GM10248 (cell line): Measurements from ENCODE around the gene SYNPO2.
A peak's percentile ranks its signal among the peaks of the same experiment; 100 is the strongest.

Experiments used
- CTCF ChIA-PET: fragments of 300-600 bp; sonication (Branson Sonifier 250); formaldehyde crosslinking; extraction: SDS; loops from one replicate; lab custom pipeline; 2021; ENCODE audit warnings: antibody characterized with exemption; lab: Yijun Ruan, JAX
- POLR2A ChIA-PET: fragments of 350-650 bp; sonication (Branson Sonifier 250); formaldehyde crosslinking; extraction: SDS; loops from one replicate; lab custom pipeline; 2020; ENCODE audit warnings: antibody characterized with exemption; lab: Yijun Ruan, JAX
- DNase-seq: peaks from one replicate; pipeline ENCODE4 v3.0.0; 2012; ENCODE audit errors: extremely low spot score
- CTCF ChIP-seq: IDR thresholded peaks from 2 replicates; pipeline ENCODE4 v1.5.1; 2012; ENCODE audit warnings: mild to moderate bottlenecking, low read depth; ENCODE audit errors: extremely low read depth, missing control alignments, control extremely low read depth

The SYNPO2 gene

GRCh38 chr4:118957722-118958445, 69.2 kb downstream of the SYNPO2 start:
- no peak for DNase-seq
- ChIA-PET CTCF (interaction anchor here (1.2 to 3.0 kb wide), 2 partner anchors 10 to 18 kb away, joined by 3 to 16 read pairs; no protein-coding TSS in a partner anchor), POLR2A (no interaction called here)
- no peak for TF ChIP-seq CTCF

- no peak for TF ChIP-seq CTCF
- POLR2A ChIA-PET, result no interaction called here
- CTCF ChIA-PET, result interaction anchor here (1.6 to 2.4 kb wide), 6 partner anchors 9 to 329 kb away, joined by 4 to 9 read pairs (median 4); no protein-coding TSS in a partner anchor
- no peak for DNase-seq
Observed at GRCh38 chr4:118962540-118962939, 73.9 kb downstream of the SYNPO2 start.

- TF ChIP-seq CTCF, result no peak
- ChIA-PET POLR2A (no interaction called here), CTCF (interaction anchor here (1.1 to 2.4 kb wide), 3 partner anchors 9 to 14 kb away, joined by 3 to 9 read pairs (median 4); no protein-coding TSS in a partner anchor)
- no peak for DNase-seq
Observed at GRCh38 chr4:118964891-118965411, 76.3 kb downstream of the SYNPO2 start.

- DNase-seq, result no peak
- POLR2A ChIA-PET, result no interaction called here
- CTCF ChIA-PET, result interaction anchor here (1.0 to 3.4 kb wide), 5 partner anchors 10 to 225 kb away, joined by 3 to 16 read pairs (median 4); no protein-coding TSS in a partner anchor
- no peak for TF ChIP-seq CTCF
Observed at GRCh38 chr4:118967393-118967792, 78.7 kb downstream of the SYNPO2 start.

- DNase-seq, result peak; percentile 62
- no peak for TF ChIP-seq CTCF
- ChIA-PET POLR2A (no interaction called here), CTCF (interaction anchor here (1.0 to 3.4 kb wide), 8 partner anchors 11 to 226 kb away, joined by 3 to 16 read pairs (median 4); partner anchors contain the start of gene SYNPO2)
Observed at GRCh38 chr4:118968005-118968404, 79.4 kb downstream of the SYNPO2 start.

- TF ChIP-seq CTCF, result no peak
- DNase-seq, result no peak
- ChIA-PET CTCF (interaction anchor here (1.1 to 3.4 kb wide), 7 partner anchors 12 to 194 kb away, joined by 3 to 16 read pairs (median 4); partner anchors contain the start of gene SYNPO2), POLR2A (no interaction called here)
Observed at GRCh38 chr4:118968813-118969212, 80.2 kb downstream of the SYNPO2 start.
